GM21390 (cell line): ENCODE data around the gene TRAK2.
"Not testable (repeated sequence)": the region's sequence is repeated elsewhere in the genome, so short reads cannot be mapped to it uniquely, and the experiment has no call there.

Source experiments
- ATAC-seq: cut with Tn5 transposase; IDR thresholded peaks from one replicate; pipeline ENCODE4 v1.9.1; 2021; ENCODE audit not compliant: unreplicated experiment

The TRAK2 gene

DNA sequence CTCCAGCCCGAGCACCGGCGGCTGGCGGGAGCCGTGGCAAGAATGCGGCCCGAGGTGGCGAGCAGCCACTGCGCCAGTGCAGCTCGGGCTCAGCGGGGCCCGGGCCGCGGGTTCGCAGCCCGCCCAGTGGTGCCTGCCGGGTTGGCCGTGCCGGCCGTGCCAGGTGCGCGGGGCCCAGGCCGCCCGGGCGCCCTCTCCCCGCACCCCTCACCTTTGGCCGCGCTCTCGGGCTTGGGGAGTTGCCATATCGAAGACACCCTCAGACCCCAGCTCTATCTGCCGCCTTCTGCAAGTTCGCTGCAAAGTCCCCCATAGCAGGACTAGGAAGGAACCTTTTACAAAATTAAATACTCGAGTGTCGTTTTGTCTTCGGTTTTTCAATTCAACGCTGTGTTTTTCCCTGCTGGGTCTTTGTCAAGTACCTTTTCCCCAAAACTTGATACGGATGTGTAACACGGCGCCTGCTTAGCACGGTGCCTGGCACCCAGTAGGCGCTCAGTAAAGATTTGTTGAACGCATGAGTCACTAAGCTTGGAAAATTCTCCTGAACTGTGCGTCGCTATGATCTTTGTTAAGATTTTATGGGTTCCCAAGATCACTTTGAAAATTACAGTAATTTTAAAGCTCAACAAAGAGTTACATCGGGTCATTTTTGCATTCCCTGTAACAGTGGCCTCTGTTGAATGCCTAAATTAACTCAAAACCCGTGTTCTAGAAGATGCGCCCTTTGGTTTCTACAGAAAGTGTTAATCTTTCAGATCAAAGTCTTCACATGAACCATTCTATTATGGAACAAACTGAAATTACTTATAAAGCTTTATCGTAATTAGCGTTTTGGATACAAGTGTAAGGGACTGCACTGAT is 1.0 kb upstream of the TRAK2 start:
- peak; percentile 30 for ATAC-seq

DNA sequence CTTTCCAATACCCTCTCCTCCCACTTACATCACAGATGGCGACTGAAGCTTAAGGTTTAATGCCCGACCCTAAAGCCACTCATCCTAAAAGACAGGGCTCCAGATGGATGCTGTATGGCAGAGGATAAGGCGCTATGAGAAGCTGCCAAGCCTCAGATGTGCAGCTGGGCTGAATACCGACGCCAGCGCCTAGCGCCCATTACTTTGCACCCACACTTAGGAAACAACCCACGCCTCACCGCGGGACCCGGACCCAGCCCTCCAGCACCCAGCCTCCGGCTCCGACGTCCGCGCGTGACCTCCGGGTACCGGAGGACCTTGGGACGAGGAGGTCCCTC is 335 bp downstream of the TRAK2 start:
- ATAC-seq = no peak

GRCh38 chr2:201448701-201449100 is 2.6 kb downstream of the TRAK2 start:
- no peak for ATAC-seq

DNA sequence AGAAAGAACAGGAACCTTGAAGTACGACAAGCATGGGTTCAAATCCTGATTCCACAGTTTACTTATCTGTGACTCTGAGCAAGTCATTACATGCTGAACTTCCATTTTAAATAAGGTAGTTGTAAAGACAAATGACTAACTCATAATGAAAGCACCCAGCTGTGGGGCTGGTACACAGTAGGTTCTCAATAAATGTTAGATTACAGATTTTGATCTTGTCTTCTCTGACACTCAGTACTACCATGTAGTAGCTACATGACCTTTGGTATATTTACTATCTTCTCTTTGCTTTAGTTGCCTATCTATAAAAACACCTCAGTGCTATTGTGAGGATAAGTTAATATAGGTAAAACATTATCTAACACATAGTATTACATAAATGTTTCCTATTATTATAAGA is 3.2 kb downstream of the TRAK2 start:
- ATAC-seq = no peak

GRCh38 chr2:201447086-201447485 is 4.2 kb downstream of the TRAK2 start:
- no peak for ATAC-seq

- no peak for ATAC-seq
Observed at GRCh38 chr2:201444746-201445465, 6.4 kb downstream of the TRAK2 start.

- no peak for ATAC-seq
Observed at GRCh38 chr2:201441409-201441808, 9.8 kb downstream of the TRAK2 start.

DNA sequence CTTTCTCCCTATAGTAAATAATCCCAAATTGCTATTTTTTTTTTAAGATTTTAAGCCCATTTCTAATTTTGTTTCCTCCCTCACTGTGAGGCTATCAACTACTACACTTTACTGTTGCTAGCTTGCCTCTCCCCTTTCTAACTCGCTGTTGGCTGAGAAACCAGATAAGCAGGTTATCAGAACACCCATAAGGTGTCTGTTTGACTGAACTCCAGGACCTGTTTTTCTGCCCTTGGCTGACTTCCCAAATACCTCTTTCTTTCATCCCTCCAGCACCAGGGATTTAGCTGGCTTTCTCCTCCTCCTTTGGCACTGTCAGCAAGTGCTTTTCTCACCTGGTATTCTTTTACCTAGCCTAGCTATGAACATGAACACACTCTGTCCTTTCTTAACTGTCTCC is 11.1 kb downstream of the TRAK2 start:
- no peak for ATAC-seq

DNA sequence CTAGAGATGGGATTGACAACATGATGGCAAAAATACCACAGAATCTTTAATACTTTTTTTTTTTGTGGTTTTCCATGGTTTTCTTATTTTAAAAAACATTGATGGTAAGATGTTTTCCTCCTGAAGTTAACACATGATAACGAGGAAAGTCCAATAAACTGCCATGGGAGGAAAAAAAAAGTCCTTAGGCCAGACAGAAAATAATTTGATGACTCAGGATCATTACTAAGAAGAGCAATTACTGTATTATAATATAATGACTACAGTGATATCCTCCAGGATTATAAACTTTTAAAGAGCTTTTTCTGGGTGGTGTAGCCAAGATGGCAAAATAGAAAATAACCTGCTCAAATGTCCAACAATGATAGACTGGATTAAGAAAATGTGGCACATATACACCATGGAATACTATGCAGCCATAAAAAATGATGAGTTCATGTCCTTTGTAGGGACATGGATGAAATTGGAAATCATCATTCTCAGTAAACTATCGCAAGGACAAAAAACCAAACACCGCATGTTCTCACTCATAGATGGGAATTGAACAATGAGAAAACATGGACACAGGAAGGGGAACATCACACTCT is 11.8 kb downstream of the TRAK2 start:
- not testable (repeated sequence) for ATAC-seq

GRCh38 chr2:201436141-201436540 is 15.1 kb downstream of the TRAK2 start:
- ATAC-seq = no peak

DNA sequence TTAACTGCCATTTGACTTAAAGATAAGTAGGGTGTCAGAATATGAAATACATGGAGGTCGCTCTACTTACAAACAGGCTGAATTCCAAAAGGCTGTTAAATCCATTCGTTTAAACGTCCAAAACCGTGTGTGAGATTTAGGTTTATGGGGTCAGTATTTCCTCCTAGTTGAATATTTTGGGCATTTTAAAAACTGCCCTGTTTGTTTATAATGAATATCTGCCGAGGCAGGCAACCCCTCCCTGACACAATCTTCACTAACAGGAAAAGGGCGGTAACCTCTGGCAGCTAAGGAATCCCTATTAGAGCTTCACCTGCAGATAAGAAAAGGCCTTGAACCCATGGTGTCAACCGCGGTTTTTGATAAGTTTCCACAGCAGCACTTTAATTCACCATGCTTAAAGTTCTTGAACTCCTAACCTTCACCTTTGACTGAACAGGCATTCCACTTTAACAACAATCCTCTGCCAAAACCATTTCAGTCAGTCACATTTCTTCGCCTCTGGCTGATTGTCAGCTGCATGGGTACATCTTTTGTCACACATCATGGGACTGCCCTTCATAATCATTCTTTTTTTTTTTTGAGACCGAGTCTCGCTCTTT is 17.8 kb downstream of the TRAK2 start:
- no peak for ATAC-seq

- no peak for ATAC-seq
Observed at GRCh38 chr2:201432621-201433393, 18.5 kb downstream of the TRAK2 start.

- ATAC-seq = no peak
Observed at GRCh38 chr2:201432038-201432620, 19.1 kb downstream of the TRAK2 start.

- no peak for ATAC-seq
Observed at GRCh38 chr2:201430839-201431238, 20.4 kb downstream of the TRAK2 start.

- not testable (repeated sequence) for ATAC-seq
Observed at GRCh38 chr2:201430322-201430721, 20.9 kb downstream of the TRAK2 start.

DNA sequence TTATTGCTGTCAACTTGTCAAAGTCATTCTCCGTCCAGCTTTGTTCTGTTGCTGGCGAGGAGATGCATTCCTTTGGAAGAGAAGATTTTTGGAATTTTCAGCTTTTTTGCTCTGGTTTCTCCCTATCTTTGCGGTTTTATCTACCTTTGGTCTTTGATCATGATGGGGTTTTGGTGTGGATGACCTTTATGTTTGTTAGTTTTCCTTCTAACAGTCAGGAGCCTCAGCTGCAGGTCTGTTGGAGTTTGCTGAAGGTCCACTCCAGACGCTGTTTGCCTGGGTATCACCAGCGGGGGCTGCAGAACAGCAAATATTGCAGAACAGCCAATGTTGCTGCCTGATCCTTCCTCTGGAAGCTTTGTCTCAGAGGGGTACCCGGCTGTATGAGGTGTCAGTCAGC is 21.4 kb downstream of the TRAK2 start:
- ATAC-seq = not testable (repeated sequence)

DNA sequence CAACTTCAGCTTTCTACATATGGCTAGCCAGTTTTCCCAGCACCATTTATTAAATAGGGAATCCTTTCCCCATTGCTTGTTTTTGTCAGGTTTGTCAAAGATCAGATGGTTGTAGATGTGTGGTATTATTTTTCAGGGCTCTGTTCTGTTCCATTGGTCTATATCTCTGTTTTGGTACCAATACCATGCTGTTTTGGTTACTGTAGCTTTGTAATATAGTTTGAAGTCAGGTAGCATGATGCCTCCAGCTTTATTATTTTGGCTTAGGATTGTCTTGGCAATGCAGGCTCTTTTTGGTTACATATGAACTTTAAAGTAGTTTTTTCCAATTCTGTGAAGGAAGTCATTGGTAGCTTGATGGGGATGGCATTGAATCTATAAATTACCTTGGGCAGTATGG is 22.9 kb downstream of the TRAK2 start:
- not testable (repeated sequence) for ATAC-seq

DNA sequence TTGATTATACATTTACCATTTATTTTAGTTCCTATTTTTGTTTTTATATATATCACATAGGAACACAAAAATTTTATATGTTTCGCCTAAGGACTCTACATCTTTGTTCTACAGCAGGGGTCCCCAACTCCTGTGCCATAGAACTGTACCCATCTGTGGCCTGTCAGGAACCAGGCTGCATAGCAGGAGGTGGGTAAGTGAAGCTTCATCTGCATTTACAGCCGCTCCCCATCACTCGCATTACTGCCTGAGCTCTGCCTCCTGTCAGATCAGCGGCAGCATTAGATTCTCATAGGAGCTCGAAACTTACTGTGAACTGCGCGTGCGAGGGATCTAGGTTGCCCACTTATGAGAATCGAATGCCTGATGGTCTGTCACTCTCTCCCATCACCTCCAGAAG is 25.3 kb downstream of the TRAK2 start:
- ATAC-seq = no peak

GRCh38 chr2:201420442-201421113 is 30.7 kb downstream of the TRAK2 start:
- no peak for ATAC-seq

GRCh38 chr2:201419986-201420385 is 31.3 kb downstream of the TRAK2 start:
- no peak for ATAC-seq
